Measurements from ENCODE around the gene POLR3K.
"Not testable (repeated sequence)": the region's sequence is repeated elsewhere in the genome, so short reads cannot be mapped to it uniquely, and the experiment has no call there.

POLR3K gene

DNA sequence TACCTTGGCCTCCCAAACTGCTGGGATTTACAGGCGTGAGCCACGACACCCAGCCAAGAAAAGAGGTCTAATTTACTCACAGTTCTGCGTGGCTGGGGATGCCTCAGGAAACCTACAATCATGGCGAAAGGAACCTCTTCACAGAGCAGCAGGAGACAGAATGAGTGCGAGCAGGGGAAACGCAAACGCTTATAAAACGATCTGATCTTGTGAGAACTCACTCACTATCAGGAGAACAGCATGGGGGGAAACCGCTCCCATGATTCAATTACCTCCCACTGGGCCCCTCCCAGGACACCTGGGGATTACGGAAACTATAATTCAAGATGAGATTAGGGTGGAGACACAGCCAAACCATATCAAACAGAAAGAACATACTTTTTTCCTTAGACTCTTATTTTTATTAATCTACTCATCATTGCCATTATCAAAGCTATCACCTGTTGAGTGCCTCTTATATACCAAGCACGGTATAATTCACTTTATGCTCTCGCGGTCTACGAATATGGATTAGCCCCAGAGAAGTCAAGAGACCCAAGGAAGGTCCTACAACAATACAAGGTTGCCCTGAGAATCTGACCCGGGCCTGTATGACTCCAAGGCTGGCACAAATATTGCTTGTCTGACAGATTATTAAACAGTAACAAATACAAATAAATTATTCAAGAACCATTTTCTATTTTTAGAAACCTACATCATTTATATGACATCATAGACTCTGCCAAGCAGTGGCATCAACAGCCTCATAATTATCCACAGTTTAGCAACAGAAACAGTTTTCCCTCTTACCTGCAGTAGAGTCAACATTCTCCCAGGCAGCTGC, 2.4 kb downstream of the POLR3K start:
- DNase-seq (ENCODE audit: extremely low spot score, insufficient read length, low read depth) = no peak
- no peak for FAIRE-seq

DNA sequence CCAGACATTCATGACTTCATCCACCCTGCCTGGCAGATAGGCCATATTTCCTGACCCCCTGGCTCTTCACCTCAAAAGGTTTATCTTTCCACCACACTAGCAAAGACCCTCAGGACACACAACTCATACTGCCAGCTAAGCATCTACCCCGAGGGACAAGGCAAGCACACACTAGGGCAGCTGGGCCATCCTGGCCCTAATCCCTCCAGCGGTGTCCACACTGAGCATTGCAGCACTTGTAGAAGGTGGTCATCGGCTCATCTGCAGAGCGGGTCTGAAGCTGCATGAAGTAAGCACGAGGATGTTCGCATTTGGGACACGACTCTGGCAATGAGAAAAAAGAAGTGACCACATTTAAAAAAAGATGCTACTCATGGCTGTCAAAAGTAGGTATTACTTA, 6.2 kb downstream of the POLR3K start:
- FAIRE-seq (no peak), DNase-seq (ENCODE audit: extremely low spot score, insufficient read length, low read depth) (no peak)

DNA sequence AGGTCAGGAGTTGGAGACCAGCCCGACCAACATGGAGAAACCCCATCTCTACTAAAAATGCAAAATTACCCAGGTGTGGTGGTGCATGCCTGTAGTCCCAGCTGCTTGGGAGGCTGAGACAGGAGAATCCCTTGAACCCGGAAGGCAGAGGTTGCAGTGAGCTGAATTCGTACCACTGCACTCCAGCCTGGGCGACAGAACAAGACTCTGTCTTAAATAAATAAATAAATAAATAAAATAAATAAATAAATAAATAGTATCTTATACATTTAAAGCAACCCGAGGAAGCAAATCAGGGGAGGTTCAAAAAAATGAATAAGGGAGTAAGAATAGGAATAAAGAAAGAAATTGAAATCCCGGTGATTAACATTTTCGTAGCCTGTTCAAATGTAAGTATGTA, 6.9 kb downstream of the POLR3K start:
- DNase-seq (ENCODE audit: extremely low spot score, insufficient read length, low read depth) = not testable (repeated sequence)

DNA sequence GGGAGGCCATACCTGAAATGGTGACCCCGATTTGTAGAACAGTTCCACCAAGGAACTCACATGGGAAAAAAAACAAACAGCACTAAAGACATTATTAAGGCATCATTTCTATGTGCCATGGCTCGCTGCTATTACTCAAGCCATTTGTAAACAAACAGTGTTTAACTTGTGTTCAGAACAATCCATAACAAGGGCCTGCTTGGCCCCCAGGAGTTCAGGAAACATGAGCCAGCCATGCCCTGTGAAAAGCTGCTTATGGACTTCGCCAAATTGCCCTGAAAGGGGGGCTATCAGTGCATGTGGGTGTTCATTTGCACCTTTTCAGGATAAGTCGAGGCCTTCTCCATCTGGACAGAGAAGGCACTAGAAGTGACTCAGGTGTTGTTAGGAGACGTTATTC, 8.0 kb downstream of the POLR3K start:
- FAIRE-seq (no peak), DNase-seq (ENCODE audit: extremely low spot score, insufficient read length, low read depth) (no peak)

More for the DNA sequence above, 6.9 kb downstream of the POLR3K start:
- not testable (repeated sequence) for FAIRE-seq

DNA sequence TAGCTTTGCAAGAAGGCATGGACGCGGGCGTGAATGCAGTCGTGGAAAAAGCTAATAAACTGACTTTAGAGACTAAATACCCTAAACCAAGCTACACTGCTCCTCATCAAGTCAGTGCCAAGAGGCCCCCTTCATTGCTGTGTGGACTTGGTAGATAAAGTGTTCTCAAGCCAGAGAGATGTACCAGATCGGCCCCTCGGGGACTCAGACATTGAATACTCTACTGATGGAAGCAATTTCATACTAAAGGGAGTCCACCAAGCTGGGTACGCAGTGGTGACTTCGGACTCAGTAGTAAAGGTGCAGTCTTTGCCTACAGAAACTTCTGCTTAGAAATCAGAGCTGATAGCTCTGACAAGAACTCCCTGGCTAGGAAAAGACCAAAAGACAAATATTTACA, 8.8 kb downstream of the POLR3K start:
- FAIRE-seq (no peak), DNase-seq (ENCODE audit: extremely low spot score, insufficient read length, low read depth) (no peak)

DNA sequence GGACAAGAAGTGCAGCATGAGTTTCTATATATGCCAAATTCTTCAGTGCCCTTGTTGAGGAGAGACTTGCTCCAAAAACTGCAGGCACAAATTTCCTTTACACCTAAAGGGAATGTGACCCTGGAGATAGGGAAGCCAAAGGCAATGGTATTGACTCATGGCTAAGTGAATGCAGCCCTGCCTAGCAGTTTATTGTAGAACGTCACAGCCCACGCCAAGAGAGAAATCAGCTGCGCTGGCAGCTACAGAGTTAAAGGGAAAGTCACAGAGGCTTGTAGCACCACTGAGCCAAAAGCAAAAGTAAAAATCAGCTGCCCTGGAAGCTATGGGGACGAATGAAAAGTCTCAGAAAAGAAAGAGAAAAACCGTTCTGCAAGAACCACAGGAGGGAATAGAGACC, 10.1 kb downstream of the POLR3K start:
- FAIRE-seq (no peak), DNase-seq (ENCODE audit: extremely low spot score, insufficient read length, low read depth) (no peak)

DNA sequence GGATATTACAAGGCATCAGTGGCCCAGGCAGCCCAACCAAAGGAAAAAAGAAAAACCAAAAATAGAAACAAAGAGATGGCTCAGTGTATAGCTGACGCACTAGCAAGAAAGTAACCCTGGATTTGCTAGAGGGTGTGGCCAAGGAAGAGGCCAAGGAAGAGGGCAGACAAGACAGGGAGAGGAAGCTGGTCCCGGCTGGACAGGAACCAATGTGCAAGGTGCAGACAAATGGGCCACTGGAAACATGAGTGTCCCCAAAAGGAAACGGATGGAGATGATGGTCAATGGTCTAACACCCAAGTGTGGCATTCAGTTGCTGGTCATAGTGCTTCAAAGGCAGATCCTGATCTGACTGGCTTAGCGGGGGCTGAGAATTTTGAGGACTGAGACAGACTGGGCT, 10.7 kb downstream of the POLR3K start:
- DNase-seq (ENCODE audit: extremely low spot score, insufficient read length, low read depth) = no peak
- FAIRE-seq = no peak

DNA sequence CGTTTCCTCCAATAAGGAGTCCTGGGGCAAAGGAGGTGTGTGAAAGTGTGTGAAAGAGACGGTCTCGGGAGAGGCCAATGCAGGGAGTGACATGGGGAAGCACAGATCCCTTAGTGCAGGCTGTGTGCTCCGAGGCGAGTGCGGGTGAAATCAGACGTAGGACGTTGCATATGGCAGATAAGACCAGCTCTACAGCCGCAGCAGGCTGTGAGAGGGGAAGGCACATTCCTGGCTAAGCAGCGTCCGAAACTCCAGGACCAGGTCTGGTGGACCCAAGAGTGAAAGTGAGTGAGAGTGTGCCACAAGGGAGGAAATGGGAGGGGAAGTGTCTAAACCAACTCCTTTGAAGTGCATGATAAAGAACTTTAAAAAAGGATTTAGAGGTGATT, 11.3 kb downstream of the POLR3K start:
- FAIRE-seq = no peak
- no peak for DNase-seq (ENCODE audit: extremely low spot score, insufficient read length, low read depth)

DNA sequence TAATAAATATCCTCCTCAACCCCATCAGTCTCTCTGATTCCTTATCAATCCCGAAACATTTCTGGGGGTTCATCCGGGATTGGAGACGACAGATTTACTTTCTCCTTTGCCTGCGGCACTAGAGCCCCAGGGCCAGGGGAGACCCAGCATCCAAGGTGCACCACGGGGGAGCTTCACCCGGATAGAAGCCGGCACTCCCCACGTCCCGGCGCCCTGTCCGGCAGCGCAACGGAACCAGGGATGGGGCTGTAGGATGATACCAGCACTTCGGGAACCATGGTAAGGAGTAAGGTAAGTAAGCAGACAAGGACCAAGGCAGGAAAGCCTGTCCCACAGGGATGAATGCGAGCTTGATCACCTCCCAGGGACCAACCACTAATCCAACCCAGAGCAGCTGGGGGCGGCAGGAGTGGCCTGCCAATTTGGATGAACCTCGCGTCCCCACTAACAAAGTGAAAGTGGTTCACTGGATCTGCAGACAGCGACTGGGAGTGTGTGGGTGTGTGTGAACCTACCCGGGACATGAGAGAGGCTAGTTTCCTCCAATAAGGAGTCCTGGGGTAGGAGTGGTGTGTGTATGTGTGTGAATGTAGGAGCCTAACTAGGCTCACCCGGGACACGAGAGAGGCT, 11.9 kb downstream of the POLR3K start:
- FAIRE-seq = no peak
- DNase-seq (ENCODE audit: extremely low spot score, insufficient read length, low read depth) = no peak

DNA sequence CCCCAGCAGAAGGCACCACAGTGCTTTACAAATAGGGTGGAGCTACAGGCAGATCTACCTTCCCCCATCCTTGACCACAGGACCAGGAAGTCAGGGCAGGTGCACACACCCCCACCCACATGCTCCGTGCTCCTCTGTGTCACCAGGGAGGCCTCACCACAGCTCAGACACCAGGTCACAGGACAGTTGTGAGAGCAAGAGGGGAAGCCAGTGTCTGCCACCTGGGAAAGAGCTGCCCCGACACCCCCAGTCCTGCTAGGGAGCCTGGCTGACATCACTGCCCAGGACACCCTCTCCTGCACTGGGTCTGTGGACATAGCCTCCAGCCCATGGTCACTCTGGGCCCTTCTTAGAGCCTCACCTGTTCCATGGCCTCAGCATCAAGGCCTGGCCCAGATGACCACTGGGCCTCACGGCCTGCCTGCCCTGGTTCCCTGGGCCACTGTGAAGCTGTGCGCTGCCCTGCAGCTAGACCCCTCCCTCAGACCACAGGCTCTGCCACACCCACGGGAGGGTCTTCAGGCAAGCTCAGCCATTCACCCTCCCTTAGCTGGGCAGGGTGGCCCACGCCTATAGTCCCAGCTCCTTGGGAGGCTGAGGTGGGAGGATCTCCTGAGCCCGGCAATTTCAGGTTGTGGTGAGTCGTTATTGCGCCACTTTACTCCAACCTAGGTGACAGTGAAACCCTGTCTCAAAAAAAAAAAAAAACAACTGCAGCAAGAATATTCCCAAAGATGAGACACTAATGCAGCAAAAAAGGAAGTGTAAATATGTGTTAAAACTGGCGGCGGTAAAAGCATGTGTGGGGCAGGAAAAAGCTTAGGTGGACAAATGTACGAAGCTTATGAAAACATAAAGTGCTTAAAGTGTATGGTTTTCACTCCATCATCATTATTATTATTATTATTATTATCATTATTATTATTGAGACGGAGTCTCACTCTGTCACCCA, 14.2 kb downstream of the POLR3K start:
- DNase-seq (ENCODE audit: extremely low spot score, insufficient read length, low read depth) (peak; percentile 81), FAIRE-seq (peak; percentile 99)

DNA sequence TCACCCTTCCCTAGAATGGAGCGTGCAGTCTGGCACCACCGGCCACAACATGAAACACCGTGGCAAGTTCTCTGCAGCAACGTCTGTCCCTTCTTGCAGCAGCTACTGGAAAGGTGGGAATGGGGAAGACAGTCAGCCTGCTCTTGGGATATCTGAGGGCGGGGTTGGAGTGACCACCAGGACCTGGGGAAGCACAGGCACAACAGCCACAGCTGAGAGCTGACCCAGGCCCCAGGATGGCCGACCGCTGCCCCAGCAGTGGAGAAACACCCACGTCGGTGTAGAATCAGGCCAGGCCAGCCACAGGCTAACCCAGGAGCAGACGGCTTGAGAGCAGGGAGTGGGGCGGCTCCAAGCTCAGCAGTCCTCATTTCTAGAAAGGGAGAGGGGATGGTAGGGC, 15.2 kb downstream of the POLR3K start:
- FAIRE-seq = not testable (repeated sequence)

DNA sequence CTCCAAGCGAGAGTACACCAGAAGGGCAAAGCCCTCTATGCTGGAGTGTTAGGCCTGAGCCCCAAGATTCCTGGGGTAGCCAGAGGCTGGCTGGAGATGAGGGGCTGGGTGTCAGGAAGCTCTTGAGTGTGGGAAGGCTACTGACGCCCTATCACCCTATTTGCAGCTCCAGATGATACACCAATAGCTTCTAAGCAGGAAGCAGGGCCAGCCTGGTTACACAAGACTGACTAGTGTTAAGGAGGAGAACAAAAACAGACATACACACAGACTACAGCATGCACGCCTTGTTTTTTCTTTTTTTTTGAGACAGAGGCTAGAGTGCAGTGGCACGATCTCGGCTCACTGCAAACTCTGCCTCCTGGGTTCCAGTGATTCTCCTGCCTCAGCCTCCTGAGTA, 15.9 kb downstream of the POLR3K start:
- FAIRE-seq = no peak
- no peak for DNase-seq (ENCODE audit: extremely low spot score, insufficient read length, low read depth)

More for the DNA sequence above, 15.2 kb downstream of the POLR3K start:
- not testable (repeated sequence) for DNase-seq (ENCODE audit: extremely low spot score, insufficient read length, low read depth)

DNA sequence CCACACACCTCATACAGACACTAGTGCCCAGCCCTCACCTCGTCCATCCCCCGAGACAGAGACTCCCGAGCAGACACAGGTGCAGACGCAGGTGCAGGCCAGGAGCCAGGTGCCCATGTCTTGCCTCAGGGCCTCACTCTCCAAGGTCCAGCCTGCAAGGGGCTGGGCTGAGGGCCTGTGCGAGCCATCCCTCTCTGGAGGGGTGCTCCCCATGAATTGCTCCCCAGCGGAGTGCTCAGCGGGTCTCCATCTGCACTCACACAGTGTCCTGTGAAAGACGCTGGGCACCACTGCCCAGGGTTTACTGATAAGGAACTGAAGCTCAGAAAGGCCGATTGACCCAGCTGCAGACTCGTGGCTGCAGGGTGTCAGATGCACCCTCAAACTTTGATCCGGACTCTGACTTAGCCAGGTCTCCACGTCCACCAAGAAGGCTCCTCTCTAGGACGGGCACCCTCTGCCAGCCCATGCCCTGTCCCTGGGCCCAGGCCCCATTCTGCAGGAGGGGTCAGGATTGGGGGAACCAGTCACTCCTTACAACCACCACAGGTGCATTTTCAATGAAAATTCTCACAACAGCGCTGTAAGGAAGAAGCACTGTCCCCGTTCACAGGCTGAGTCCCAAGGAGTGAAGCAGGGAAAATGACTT, 16.9 kb downstream of the POLR3K start:
- FAIRE-seq (no peak), DNase-seq (ENCODE audit: extremely low spot score, insufficient read length, low read depth) (no peak)

DNA sequence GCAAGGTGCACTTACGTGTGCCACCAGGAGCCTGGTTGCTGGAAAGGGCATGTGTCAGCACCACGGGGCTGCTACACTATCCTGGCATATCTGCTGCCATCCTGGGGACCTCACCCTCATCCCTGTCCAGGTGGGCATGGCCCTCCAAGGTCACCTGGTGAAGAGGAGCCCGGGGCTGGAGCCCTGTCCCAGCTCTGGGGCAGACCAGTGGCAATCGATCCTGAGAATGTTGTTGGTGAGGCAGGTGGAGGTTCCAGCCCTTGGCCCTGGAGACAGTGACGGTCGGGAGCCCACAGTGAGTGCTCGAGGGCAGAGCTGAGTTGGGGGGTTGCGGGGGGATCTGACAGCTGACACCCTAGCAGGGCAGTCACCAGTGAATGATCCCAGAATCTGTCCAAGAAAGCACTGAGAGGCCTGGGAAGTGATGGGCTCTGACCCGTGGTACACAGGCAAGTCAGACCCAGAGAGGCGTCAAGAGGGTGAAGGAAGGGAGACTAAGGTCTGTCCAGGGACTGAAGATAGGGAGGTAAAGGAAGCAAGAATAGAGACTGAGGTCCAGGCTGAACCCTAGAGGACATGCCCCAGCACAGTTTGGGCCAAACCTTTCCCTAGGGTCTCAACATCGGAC, 17.6 kb downstream of the POLR3K start:
- DNase-seq (ENCODE audit: extremely low spot score, insufficient read length, low read depth) (no peak), FAIRE-seq (no peak)

DNA sequence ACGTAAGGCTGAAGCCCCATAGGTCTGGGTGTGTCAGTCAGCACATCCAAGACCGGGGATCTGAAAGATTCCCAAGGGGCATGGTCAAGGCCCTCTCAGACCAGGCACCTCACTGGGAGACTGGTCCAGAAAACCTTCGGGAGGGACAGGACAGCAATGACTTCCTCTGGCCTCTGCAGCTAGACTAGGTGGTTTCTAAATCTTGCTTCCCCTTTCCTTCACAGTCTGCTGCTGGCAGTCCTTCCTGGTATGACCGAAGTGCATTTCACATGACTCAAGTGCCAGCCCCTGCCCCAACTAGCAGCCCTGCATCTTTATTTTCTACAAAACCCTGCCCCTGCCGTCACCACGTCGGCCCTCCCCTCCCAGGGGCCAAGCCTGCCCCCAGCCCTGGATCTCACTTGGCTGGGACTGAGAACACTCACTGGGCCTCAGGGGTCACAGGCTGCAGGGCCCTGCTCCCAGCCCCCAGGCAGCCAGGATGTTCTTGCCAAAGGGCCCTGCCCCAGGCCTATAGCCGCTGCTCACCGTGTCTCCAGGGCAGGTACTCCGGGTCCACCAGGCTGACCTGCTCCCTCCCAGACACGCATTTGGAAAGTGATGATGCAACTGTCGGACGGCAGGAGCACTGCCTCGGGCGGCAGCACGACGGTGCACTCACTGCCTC, 18.3 kb downstream of the POLR3K start:
- DNase-seq (ENCODE audit: extremely low spot score, insufficient read length, low read depth) (no peak), FAIRE-seq (peak; percentile 87)

DNA sequence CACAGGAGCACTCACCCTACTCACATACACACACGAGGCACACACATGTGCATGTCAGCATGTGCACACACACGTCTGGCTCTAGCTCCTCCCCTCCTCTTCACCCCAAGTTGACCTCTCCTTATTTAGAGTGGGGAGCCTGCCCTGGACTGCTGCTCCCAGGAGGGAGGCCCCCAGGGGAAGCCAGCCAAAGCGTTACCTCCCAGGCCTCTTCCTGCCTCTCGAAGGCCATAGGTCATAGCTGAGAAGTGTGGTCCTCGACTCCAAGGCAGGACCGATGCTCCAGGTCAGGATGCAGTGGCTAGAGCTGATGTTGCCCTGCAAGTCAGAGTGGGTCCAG, 18.8 kb downstream of the POLR3K start:
- DNase-seq (ENCODE audit: extremely low spot score, insufficient read length, low read depth) (no peak), FAIRE-seq (no peak)

DNA sequence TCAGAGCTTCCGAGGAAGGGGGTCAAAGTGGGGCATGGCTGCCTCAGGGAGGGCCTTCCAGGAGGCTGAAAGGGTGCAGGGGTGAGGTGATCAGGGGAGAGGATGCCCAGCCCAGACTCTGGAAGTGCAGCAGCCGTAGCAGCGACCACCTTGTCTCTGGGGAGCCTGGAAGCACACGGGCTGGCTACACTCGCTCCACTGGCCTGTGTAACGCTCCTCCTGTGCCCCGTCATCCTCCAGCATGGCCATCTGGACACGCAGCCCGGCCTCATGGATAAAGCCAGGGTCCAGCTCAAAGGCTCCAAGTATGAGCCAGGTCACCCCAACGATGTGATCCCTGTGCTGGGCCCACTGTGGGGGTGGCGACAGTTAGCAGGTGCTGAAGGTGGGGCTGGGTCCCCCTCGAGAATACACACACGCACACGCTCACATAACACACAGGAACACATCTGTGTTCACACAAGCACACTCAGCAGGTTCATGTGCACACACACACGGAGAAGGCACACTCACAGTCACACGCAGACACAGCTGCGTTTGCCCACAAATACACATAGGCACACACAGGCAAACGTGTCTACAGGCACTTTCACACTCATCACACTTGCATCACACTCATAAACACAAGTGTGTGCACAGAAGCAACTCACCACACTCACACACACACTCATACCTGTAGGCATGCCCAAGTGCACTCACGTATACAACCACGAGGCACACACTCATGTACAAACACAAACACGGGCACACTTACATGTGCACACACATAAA, 19.3 kb downstream of the POLR3K start:
- no peak for FAIRE-seq

DNA sequence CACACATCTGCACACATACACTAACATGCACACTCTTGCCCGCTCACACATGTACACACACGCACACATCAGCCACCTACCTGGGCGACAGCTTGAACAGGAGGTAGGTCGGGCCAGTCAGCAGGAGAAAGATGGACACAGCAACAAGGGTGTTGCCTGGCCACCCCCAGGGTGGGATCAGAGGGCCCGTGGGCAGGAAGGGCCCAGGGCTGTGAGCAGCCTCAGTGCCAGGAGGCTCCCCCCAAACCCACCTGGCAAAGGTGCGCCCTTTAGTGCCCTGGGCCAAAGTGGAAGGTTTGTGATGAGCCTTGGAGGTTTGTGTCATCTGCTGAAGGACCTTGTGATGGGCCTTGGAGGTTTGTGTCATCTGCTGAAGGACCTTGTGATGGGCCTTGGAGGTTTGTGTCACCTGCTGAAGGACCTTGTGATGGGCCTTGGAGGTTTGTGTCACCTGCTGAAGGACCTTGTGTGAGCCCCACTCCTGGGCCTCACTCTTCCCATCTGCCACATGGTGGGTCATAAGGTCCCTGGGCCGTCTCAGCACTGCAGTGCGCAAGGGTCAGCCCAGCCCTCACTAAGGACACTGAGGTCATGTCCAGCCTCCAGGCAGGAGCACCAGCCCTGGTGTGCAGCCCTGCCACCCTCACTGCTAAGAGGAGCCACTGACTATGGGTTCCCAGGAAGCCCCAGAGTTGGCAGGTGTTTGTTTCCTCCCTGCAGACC, 20.1 kb downstream of the POLR3K start:
- DNase-seq (ENCODE audit: extremely low spot score, insufficient read length, low read depth); FAIRE-seq: not testable (repeated sequence)

More for the DNA sequence above, 19.3 kb downstream of the POLR3K start:
- DNase-seq (ENCODE audit: extremely low spot score, insufficient read length, low read depth) = no peak

All from GM18507 (cell line).